M059J (cell line): ENCODE data around the gene RND1. TPM values are rescaled to one million over a fixed set of nuclear protein-coding genes. Genes with fewer than 3 reads are reported as not detected.

Experiments used
- DNase-seq: peaks from one replicate; pipeline ENCODE4 v3.0.0-alpha.2; 2012; ENCODE audit warnings: low read depth
- total RNA-seq: library from RNA; depleted of rRNA; stranded (reverse); fragments of >200 nt; shearing (Covaris generic); gene quantifications from 2 replicates; pipeline ENCODE4 v1.2.3, GENCODE V29; 2014; rRNA removed

RND1 gene
- total RNA-seq, 1 experiment from 2014 or later, result 0.20 TPM

GRCh38 chr12:48810903-48811431, 54.7 kb downstream of the RND1 start:
- peak; percentile 90 for DNase-seq

GRCh38 chr12:48807981-48808380, 57.7 kb downstream of the RND1 start:
- no peak for DNase-seq

Other genes starting within 250 kb of the RND1 start
- 52.8 and 63.8 TPM in 2 replicates for gene KANSL2, start 183.6 kb downstream of the RND1 start, total RNA-seq
- gene CCNT1, start 149.2 kb downstream of the RND1 start, total RNA-seq, result 17.0 and 33.2 TPM in 2 replicates
- 7.1 and 16.3 TPM in 2 replicates for gene ADCY6, start 76.8 kb downstream of the RND1 start, total RNA-seq
- gene CACNB3, start 47.4 kb downstream of the RND1 start, total RNA-seq, result 7.6 and 15.8 TPM in 2 replicates
- 60.5 and 97.2 TPM in 2 replicates for gene DDX23, start 13.7 kb downstream of the RND1 start, total RNA-seq
- gene FKBP11, start 59.6 kb upstream of the RND1 start, total RNA-seq, result 5.3 and 8.4 TPM in 2 replicates
- 80.8 and 81.3 TPM in 2 replicates for gene ARF3, start 91.6 kb upstream of the RND1 start, total RNA-seq
- 0.27 TPM in 1 of 2 replicates, not detected in the other for gene WNT10B, start 105.9 kb upstream of the RND1 start, total RNA-seq
- not detected in 2 replicates for gene WNT1, start 112.5 kb upstream of the RND1 start, total RNA-seq
- gene DDN, start 133.5 kb upstream of the RND1 start, total RNA-seq, result not detected in 2 replicates
- gene PRKAG1, start 152.9 kb upstream of the RND1 start, total RNA-seq, result 56.0 and 59.3 TPM in 2 replicates
- 5.9 and 16.1 TPM in 2 replicates for gene KMT2D, start 194.9 kb upstream of the RND1 start, total RNA-seq
- gene RHEBL1, start 204.1 kb upstream of the RND1 start, total RNA-seq, result 2.5 and 4.5 TPM in 2 replicates
- gene DHH, start 228.9 kb upstream of the RND1 start, total RNA-seq, result not detected in 2 replicates
- 11.7 and 14.7 TPM in 2 replicates for gene LMBR1L, start 245.0 kb upstream of the RND1 start, total RNA-seq